Endothelial cell of umbilical vein (primary cell): ENCODE results near the gene CYFIP1. TPM values are rescaled to one million over a fixed set of nuclear protein-coding genes. Genes with fewer than 3 reads are reported as not detected.

Experiments
- BruUV-seq: library from RNA; stranded (reverse); fragments of 400-500 nt; replicated peaks from 2 replicates; lab custom pipeline; 2021; lab: Mats Ljungman, UMichigan
- CTCF ChIA-PET: fragments of 300-600, 350-600 bp; sonication (Branson Sonifier 250); formaldehyde crosslinking; loops from one replicate; lab custom pipeline; 2021; ENCODE audit warnings: antibody characterized with exemption, inconsistent platforms; lab: Charles Lee
- POLR2A ChIA-PET: fragments of 300-600, 350-600 bp; sonication (Branson Sonifier 250); formaldehyde crosslinking; loops from one replicate; lab custom pipeline; 2021; ENCODE audit warnings: antibody characterized with exemption, inconsistent platforms; lab: Charles Lee
- DNase-seq: peaks from one replicate; pipeline ENCODE4 v3.0.0-alpha.2; 2011; ENCODE audit warnings: low read depth, low spot score
- FAIRE-seq: peaks from 2 replicates; lab custom pipeline; 2011; peaks lifted over from hg19 to GRCh38; lab: Jason Lieb, UNC
- H2AFZ ChIP-seq: 2 replicates; pipeline ENCODE4 v1.6.0; 2012; ENCODE audit warnings: low read depth, low read length, control low read depth, inconsistent platforms
- H3K27ac ChIP-seq: 2 replicates; pipeline ENCODE4 v1.5.1; 2011; ENCODE audit warnings: low read depth, mild to moderate bottlenecking, control low read depth, low read length, moderate library complexity; ENCODE audit not compliant: insufficient read depth
- H3K27me3 ChIP-seq, 2 experiments: 2 replicates each; pipeline versions ENCODE4 v1.6.0 to v1.6.1; 2011; ENCODE audit warnings: low read length in 2 of 2, mixed read lengths in 1 of 2; ENCODE audit not compliant: control insufficient read depth in 2 of 2, insufficient read depth in 2 of 2
- H3K36me3 ChIP-seq, 2 experiments: 2 replicates in 1 of 2; 3 replicates in 1 of 2; pipeline ENCODE4 v1.5.1; 2011; ENCODE audit warnings: low read length in 2 of 2, mild to moderate bottlenecking in 1 of 2, moderate library complexity in 1 of 2; ENCODE audit not compliant: control insufficient read depth in 2 of 2, insufficient read depth in 2 of 2; ENCODE audit errors: extremely low read depth in 1 of 2
- H3K4me1 ChIP-seq: 3 replicates; pipeline ENCODE4 v1.5.1; 2011; ENCODE audit warnings: mild to moderate bottlenecking, low read length; ENCODE audit not compliant: control insufficient read depth, insufficient read depth; ENCODE audit errors: extremely low read depth
- H3K4me2 ChIP-seq: 2 replicates; pipeline ENCODE4 v1.6.1; 2011; ENCODE audit warnings: low read length, control low read depth, mixed read lengths; ENCODE audit not compliant: insufficient read depth
- H3K4me3 ChIP-seq, 3 experiments: fragments of 200-600 bp in 1 of 3; sonication (generic), shearing (Covaris generic) in 1 of 3; replicated peaks in 1 of 3; 2 replicates each; pipeline ENCODE4 v1.5.1; 2011 to 2016; ENCODE audit warnings: control low read depth in 3 of 3, low read length in 3 of 3, mild to moderate bottlenecking in 2 of 3, inconsistent platforms in 1 of 3, low read depth in 1 of 3, moderate library complexity in 1 of 3; ENCODE audit not compliant: insufficient read depth in 1 of 3
- H3K79me2 ChIP-seq: 2 replicates; pipeline ENCODE4 v1.6.0; 2012; ENCODE audit warnings: low read length, inconsistent platforms; ENCODE audit not compliant: control insufficient read depth, insufficient read depth
- H3K9ac ChIP-seq: replicated peaks from 2 replicates; pipeline ENCODE3; 2011; ENCODE audit warnings: low read length, control low read depth; ENCODE audit not compliant: insufficient read depth; ENCODE audit errors: extremely low read depth
- H3K9me1 ChIP-seq: replicated peaks from 3 replicates; pipeline ENCODE4 v1.6.0; 2011; ENCODE audit warnings: mild to moderate bottlenecking, low read length; ENCODE audit not compliant: control insufficient read depth, insufficient read depth; ENCODE audit errors: extremely low read depth
- H3K9me3 ChIP-seq: replicated peaks from 2 replicates; pipeline ENCODE4 v1.5.1; 2012; ENCODE audit warnings: low read length, inconsistent platforms; ENCODE audit not compliant: control insufficient read depth, insufficient read depth
- H4K20me1 ChIP-seq: replicated peaks from 2 replicates; pipeline ENCODE3; 2011; ENCODE audit warnings: mild to moderate bottlenecking, low read length; ENCODE audit not compliant: control insufficient read depth, insufficient read depth; ENCODE audit errors: extremely low read depth
- EZH2 ChIP-seq: IDR thresholded peaks from 2 replicates; pipeline ENCODE4 v1.6.1; 2012; ENCODE audit warnings: borderline replicate concordance, low read depth, mild to moderate bottlenecking, moderate library complexity, low read length, inconsistent platforms; ENCODE audit not compliant: severe bottlenecking
- FOS ChIP-seq: IDR thresholded peaks from 2 replicates; pipeline ENCODE4 v1.6.1; 2011; ENCODE audit warnings: mild to moderate bottlenecking, low read length, moderate library complexity, borderline replicate concordance; ENCODE audit not compliant: insufficient read depth
- GATA2 ChIP-seq: IDR thresholded peaks from 2 replicates; pipeline ENCODE4 v1.7.0; 2011; ENCODE audit warnings: low read depth, mild to moderate bottlenecking, moderate library complexity, mixed read lengths, low read length; ENCODE audit not compliant: insufficient read length, insufficient read depth
- JUN ChIP-seq: IDR thresholded peaks from 2 replicates; pipeline ENCODE4 v1.6.1; 2011; ENCODE audit warnings: borderline replicate concordance, low read depth; ENCODE audit not compliant: insufficient read length, insufficient read depth
- MYC ChIP-seq: IDR thresholded peaks from one replicate; pipeline ENCODE4 v1.6.1; 2011; ENCODE audit warnings: mild to moderate bottlenecking, low read depth, low read length
- POLR2A ChIP-seq: IDR thresholded peaks from 2 replicates; pipeline ENCODE4 v1.6.1; 2012; ENCODE audit warnings: low read depth, mild to moderate bottlenecking, control low read depth, low read length
- POLR2AphosphoS5 ChIP-seq: IDR thresholded peaks from 2 replicates; pipeline ENCODE4 v1.6.1; 2012; ENCODE audit warnings: low read depth, mild to moderate bottlenecking, control low read depth, low read length, moderate library complexity; ENCODE audit not compliant: insufficient read depth
- dilution Hi-C: fragments of 300-500 bp; cut with MboI; formaldehyde crosslinking; loops from one replicate; pipeline ENCODE4 v1.15.0; 2019; ENCODE audit warnings: low sequenced_read_pairs; ENCODE audit not compliant: extremely low pct_ligation_motif_present
- intact Hi-C: fragments of 100-400 bp; cut with micrococcal nuclease; formaldehyde crosslinking; loops from one replicate; pipeline ENCODE4 v1.10.0; 2022
- polyA plus RNA-seq, 4 experiments: library from polyadenylated mRNA; depleted of rRNA in 3 of 4; stranded (reverse) in 3 of 4; unstranded in 1 of 4; fragments of >200 nt; gene quantifications; 2 replicates each; pipeline versions ENCODE4 v1.2.1 to v1.2.3, GENCODE V29; 2011 to 2012; ENCODE audit warnings: missing spikeins in 1 of 4
- total RNA-seq: library from RNA; stranded (reverse); gene quantifications from 2 replicates; pipeline ENCODE4 v1.2.3, GENCODE V29; 2021
- TF ChIP-seq, protein P1 (sequence below): IDR thresholded peaks from 2 replicates; pipeline ENCODE4 v1.6.1; 2011; ENCODE audit not compliant: insufficient read depth, insufficient read length
- TF ChIP-seq, protein P2 (sequence below), 2 donors: IDR thresholded peaks; 1 replicate in 1 of 2; 2 replicates in 1 of 2; pipeline ENCODE4 v1.5.1; 2011; ENCODE audit warnings: low read length in 2 of 2, mild to moderate bottlenecking in 2 of 2, moderate library complexity in 2 of 2, control low read depth in 1 of 2, inconsistent platforms in 1 of 2, low read depth in 1 of 2; ENCODE audit not compliant: insufficient read depth in 1 of 2; ENCODE audit errors: extremely low read depth in 1 of 2

The CYFIP1 gene
- total and polyA plus RNA-seq, 2 donors (not counting 3 experiments of a cell fraction or from before 2014, with no cell fraction given) = 81.4 to 158 TPM

DNA sequence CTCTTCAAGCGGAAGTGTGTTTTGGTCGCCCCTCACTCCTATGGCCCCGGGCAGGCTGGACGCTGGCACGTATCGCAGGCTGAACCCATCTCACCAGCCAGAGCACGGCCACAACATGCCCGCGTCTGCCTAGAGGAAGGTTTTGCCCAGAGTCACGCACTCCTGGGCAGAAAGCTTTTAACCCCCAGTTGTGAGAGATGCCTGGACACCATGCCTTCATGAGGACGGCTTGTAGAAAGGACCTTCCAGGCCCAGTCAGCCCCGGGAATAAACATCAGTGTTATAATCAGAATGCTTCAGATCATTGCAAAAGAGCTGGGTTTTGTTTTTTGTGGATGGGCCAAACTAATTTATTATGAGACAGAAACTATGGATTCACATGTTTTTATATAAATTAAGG lies 16.5 kb downstream of the CYFIP1 start:
- no peaks in the 10 kb centered on the region for H3K9me3 ChIP-seq
- FAIRE-seq = no peak
- no peaks in the 10 kb centered on the region for H3K9me1 ChIP-seq
- dilution Hi-C loops = no loop called here
- no peak overlapping the region for H3K27ac ChIP-seq
- H3K4me3 ChIP-seq = no peak overlapping the region
- no peaks in the 10 kb centered on the region for H4K20me1 ChIP-seq
- intact Hi-C loops = loop anchor here (5.0 kb wide), 1 partner anchor 41 kb away; no protein-coding TSS in a partner anchor
- CTCF ChIA-PET = interaction anchor here (0.6 to 1.2 kb wide), 4 partner anchors 11 to 44 kb away, joined by 3 to 4 read pairs (median 3); no protein-coding TSS in a partner anchor
- POLR2A ChIA-PET = no interaction called here
- H3K36me3 ChIP-seq = no peaks in the 10 kb centered on the region
- no peak overlapping the region for H3K4me2 ChIP-seq
- H2AFZ ChIP-seq = no peak overlapping the region
- peaks cover 44% of the 10 kb centered on the region for H3K4me1 ChIP-seq
- no TSS peak for BruUV-seq
- no peak overlapping the region for H3K9ac ChIP-seq
- H3K79me2 ChIP-seq = peaks cover 82% of the 10 kb centered on the region
- no peak for DNase-seq
- TF ChIP-seq, protein P1, sequence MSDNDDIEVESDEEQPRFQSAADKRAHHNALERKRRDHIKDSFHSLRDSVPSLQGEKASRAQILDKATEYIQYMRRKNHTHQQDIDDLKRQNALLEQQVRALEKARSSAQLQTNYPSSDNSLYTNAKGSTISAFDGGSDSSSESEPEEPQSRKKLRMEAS = no peak
- TF ChIP-seq, protein P2, sequence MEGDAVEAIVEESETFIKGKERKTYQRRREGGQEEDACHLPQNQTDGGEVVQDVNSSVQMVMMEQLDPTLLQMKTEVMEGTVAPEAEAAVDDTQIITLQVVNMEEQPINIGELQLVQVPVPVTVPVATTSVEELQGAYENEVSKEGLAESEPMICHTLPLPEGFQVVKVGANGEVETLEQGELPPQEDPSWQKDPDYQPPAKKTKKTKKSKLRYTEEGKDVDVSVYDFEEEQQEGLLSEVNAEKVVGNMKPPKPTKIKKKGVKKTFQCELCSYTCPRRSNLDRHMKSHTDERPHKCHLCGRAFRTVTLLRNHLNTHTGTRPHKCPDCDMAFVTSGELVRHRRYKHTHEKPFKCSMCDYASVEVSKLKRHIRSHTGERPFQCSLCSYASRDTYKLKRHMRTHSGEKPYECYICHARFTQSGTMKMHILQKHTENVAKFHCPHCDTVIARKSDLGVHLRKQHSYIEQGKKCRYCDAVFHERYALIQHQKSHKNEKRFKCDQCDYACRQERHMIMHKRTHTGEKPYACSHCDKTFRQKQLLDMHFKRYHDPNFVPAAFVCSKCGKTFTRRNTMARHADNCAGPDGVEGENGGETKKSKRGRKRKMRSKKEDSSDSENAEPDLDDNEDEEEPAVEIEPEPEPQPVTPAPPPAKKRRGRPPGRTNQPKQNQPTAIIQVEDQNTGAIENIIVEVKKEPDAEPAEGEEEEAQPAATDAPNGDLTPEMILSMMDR (IDR thresholded peaks at IDR 0.05; ENCODE audit: extremely low read depth in 1 of 2, insufficient read depth in 1 of 2, low read depth in 1 of 2, low read length in 2 of 2) = no peak
- no peak for TF ChIP-seq GATA2
- TF ChIP-seq POLR2AphosphoS5 = no peak
- H3K27me3 ChIP-seq = no peaks in the 10 kb centered on the region

DNA sequence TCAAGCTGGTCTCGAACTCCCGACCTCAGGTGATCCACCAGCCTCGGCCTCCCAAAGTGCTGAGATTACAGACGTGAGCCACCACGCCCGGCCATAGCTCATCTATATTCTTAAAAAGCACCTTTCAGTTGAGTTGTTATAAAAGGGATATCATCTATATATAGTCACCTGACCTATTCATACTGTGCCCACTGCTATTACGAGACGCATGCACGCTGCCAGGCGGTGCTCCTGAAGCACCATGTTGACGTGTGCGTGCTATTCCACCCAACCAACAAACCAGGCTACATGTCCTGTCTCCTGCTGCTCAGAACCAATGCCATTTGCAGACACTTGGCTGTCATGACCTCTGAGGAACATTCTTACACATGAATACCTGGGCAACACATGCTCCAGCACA lies 17.6 kb downstream of the CYFIP1 start:
- H3K9ac ChIP-seq = no peak overlapping the region
- DNase-seq = no peak
- no peaks in the 10 kb centered on the region for H3K27me3 ChIP-seq
- dilution Hi-C loops (no loop called here), intact Hi-C loops (loop anchor here (5.0 kb wide), 1 partner anchor 40 kb away; no protein-coding TSS in a partner anchor)
- no peak overlapping the region for H3K4me3 ChIP-seq
- no peak overlapping the region for H3K27ac ChIP-seq
- FAIRE-seq = no peak
- peaks cover 86% of the 10 kb centered on the region for H3K79me2 ChIP-seq
- H3K36me3 ChIP-seq = no peaks in the 10 kb centered on the region
- ChIA-PET POLR2A (no interaction called here), CTCF (no interaction called here)
- TF ChIP-seq FOS (no peak), GATA2 (no peak), POLR2A (no peak), EZH2 (no peak), POLR2AphosphoS5 (no peak), MYC (no peak), JUN (no peak)
- TF ChIP-seq, protein P2 (IDR thresholded peaks at IDR 0.05; ENCODE audit: extremely low read depth in 1 of 2, insufficient read depth in 1 of 2, low read depth in 1 of 2, low read length in 2 of 2) = no peak
- TF ChIP-seq, protein P1 = no peak
- BruUV-seq = no TSS peak
- H4K20me1 ChIP-seq = peaks cover 1% of the 10 kb centered on the region
- no peak overlapping the region for H2AFZ ChIP-seq
- H3K9me1 ChIP-seq = no peaks in the 10 kb centered on the region
- H3K9me3 ChIP-seq = no peaks in the 10 kb centered on the region
- peaks cover 37% of the 10 kb centered on the region for H3K4me1 ChIP-seq
- H3K4me2 ChIP-seq = no peak overlapping the region
